Glomerular visceral epithelial cell (primary cell): Measurements from ENCODE around the gene CYP2F1.
"Not testable (repeated sequence)": the region's sequence is repeated elsewhere in the genome, so short reads cannot be mapped to it uniquely, and the experiment has no call there.

Experiments used
- DNase-seq: peaks from one replicate; pipeline ENCODE4 v3.0.0-alpha.2; 2016; ENCODE audit errors: extremely low spot score

The CYP2F1 gene

DNA sequence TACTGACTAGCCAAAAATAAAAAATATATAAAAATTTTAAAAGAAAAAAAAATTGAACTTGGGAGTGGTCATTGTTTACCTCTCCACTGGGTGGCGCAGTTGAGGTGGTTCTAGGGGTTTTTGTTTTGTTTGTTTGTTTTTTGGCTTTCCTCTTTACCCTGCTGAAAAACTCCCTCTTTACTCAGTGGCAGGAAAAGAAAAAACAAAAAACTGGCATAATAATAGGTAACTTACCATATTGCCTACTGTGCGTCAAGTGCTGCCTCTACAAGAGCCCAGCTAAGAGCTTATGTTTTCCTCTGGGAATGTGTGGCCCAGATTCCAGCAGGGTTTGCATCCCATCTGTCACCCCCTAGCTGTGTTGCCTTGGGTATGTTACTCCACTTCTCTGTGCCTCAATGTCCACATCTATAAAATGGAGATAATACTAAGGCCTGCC is 12.6 kb downstream of the CYP2F1 start:
- peak; percentile 10 for DNase-seq

DNA sequence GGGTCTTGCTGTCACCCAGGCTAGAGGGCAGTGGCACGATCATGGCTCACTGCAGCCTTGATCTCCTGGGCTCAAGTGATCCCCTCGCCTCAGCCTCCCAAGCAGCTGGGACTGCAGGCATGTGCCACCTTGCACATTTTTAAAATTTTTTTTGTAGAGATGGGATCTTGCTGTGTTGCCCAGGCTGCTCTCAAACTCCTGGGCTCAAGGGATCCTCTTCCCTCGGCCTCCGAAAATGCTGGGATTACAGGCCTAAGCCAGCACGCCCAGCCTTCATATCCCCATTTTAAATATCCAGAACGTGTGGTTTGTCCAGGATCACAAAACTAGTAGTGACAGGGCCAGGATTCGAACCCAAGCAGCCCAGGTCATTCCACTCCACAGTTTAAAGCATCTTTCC is 13.1 kb downstream of the CYP2F1 start:
- not testable (repeated sequence) for DNase-seq

DNA sequence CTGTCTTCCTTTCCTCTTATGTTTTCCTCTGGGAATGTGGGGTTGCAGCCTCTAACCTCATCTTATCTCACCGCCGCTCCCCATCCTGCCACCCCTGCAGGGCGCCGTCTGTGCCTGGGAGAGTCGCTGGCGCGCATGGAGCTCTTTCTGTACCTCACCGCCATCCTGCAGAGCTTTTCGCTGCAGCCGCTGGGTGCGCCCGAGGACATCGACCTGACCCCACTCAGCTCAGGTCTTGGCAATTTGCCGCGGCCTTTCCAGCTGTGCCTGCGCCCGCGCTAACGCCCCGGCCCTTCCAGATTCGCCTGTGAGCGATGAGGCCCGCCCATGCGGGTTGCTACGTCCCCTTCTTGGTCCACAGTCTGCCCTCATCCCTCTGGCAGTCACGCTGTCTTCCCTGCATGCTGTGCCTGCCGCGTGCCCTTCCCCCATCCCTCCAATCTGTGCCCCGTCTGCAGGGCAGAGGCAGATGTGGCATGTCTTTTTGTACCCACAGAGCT is 13.6 kb downstream of the CYP2F1 start:
- peak; percentile 81 for DNase-seq

DNA sequence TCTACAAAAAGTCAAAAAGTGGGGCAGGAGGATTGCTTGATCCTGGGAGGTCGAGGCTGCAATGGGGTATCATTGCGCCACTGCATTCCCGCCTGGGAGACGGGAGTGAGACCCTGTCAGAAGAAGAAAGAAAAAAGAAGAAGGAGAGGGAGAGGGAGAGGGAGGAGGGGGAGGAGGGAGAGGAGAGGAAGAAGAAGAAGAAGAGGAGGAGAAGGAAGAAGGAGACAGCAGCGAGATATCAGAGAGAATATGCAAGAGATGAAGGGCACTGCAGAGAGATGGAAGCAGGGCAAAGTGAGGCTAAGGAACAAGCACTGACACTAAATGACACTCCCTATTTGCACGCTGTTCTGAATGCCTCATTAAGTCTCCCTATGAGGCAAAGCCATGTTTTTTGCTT is 14.5 kb downstream of the CYP2F1 start:
- DNase-seq, result no peak

DNA sequence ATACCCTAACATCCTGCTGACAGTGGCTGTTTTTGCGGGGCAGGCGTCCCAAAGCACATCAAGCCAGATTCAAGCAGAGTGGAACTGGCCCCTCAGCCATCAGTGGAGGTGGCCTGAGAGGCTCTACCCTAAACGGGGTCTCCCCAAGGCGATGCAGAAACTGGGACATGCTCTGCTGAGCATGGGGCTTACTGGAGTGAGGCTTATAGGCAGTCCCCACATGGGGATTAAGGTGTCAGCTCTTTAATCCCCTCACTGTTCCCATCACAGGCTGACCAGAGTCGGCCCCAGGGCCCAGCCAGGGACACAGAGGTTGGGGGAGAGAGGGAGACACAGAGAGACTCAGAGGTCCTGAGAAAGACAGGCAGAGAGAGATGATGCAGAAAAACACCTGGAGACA is 17.0 kb downstream of the CYP2F1 start:
- DNase-seq, result no peak

DNA sequence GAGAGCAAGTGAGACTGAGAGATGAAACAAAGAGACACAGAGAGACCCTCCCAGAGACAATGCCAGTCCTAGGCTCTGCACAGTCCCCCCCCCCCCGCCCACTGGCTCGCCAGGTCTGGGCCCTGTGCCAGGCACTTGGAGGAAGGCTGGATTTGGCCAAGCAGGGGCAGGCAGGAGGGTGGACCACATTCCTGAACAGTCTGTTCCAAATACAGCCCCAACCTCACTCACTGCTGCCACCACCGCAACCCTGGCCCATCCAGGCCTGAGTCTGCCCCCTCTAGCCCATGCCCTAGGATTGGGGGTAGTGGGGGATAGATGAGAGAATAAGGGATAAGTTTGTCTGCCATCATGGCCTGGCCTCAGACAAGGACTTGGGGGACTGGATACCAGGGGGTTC is 19.0 kb downstream of the CYP2F1 start:
- no peak for DNase-seq

DNA sequence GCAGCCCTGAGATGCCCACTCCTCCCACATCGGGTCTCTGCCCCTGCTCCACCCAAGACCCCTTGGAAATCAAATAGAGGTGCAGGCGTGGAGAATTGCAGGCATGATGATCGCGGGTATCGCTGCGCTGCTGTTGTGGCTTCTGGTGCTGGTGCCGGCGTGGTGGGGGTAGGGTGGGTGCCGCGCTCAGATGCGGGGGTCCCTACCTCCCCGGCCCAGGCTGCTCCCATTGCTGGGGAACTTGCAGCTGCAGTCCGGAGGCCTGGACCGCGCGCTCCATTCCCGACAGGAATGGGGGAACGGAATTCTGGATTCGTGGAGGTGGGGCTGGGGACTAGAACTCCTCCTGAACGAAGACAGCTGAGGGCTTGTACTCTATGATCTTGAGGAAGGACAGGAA is 20.4 kb downstream of the CYP2F1 start:
- no peak for DNase-seq

DNA sequence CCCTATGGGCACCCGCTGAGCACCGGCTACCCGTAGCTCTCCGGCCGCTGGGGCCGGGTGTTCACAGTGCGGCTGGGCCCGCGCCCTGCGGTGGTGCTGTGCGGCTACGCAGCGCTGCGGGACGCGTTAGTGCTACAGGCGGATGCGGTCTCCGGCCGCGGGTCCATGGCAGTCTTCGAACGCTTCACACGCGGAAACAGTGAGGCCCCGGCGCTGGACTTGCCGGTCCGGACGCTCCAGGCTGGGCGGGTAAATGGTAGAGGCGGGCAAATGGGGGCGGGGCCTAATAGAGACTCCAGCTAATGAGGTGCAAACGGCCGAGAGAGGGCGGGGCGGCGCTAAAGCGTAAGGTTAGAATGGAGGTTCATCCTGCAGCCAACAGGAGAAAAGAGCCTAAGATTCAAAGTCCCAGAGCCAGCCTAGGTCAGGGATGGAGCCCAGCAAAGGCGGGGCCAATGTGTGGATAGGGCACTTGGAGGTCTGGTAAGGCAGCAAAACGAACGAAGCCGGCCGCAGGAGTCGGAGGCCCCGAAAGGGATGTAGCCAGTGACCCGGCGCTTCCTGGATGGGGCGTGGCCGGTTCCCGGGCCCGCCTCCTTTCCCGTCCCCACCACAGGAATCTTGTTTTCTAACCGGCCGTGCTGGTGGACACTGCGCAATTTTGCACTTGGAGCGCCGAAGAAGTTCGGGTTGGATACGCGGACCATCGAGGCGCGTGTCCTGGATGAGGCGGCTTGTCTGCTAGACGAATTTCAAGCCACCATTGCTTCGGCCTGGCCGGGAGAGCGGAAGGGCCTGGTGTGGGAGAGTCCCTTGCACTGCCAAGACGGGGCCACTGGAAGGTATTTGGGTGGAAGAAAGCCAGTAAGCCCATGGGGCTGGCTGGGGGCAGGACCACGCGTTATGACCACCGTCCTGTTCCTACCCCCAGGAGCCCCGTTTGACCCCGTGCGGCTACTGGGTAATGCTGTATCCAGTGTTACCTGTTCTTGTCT is 21.5 kb downstream of the CYP2F1 start:
- DNase-seq, result not testable (repeated sequence)

DNA sequence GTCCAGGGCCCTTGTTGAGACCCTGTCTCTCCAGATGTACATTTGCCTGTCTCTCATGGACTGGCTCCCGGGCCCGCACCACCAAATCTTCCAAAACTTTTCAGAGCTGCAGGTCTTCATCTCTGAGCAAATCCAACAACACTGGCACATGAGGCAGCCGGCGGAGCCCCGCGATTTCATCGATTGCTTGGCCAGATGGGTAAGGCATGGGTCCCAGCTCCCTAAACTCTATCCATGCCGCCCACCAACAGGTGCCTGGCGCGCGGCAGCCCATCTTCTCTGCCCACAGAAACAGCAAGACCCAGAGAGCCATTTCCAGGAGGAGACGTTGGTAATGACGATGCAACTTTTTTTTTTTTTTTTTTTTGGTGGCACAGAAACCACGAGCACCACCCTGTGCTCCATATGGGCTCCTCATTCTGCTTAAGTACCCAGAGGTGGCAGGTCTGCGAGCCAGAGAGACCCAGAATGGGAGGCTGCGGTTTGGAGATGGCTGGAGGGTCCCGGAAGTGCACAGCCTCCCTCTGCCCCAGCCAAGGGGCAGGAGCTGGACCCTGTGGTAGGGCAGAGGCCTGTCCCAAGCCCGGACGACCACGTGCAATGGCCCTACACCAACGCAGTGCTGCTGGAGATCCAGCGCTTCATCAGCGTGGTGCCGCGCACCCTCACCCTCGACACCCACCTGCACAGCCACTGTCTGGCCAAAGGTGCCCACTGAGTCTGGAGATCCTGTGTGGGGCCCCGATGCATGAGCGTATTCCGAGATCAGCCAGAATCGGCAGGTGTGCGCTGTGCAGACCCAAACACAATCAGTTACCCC is 22.6 kb downstream of the CYP2F1 start:
- DNase-seq, result no peak

DNA sequence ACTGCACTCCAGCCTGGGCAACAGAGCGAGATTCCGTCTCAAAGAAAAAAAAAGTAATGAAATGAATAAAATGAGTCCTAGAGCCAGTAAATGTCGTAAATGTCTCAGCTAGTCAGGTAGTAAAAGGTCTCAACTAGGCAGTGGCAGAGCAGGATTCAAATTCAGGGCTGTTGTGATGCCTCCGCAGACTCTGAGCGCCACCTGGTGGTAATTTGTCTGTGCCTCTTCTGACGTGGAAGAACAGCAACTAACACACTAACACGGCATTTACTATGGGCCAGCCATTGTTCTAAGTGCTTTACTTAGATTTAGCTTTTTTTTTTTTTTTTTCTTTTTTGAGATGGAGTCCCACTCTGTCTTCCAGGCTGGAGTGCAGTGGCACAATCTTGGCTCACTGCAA is 30.2 kb downstream of the CYP2F1 start:
- peak; percentile 75 for DNase-seq

DNA sequence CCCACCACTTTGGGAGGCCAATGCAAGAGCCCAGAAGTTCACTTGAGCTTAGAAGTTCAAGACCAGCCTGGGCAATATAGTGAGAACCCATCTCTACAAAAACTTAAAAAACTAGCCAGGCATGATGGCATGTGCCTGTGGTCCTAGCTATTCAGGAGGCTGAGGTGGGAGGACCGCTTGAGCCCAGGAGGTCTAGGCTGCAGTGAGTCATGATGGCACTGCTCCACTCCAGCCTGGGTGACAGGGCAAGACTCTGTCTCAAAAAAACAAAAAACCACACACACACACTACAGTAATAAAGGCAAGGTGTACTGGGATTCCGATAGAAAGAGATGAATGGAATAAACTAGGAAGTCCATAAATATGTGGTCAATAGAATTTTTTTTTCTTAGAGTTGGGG is 35.6 kb downstream of the CYP2F1 start:
- DNase-seq, result no peak

DNA sequence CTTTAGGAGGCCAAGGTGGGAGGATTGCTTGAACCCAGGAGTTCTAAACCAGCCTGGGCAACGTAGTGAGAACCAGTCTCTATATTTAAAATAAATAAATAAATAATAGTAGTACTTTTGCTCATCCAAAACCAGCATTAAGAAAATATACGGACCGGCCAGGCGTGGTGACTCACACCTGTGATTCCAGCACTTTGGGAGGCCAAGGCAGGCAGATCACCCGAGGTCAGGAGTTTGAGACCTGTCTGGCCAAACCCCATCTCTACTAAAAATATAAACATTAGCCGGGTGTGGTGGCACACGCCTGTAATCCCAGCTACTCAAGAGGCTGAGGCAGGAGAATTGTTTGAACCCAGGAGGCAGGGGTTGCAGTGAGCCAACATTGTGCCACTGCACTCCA is 36.8 kb downstream of the CYP2F1 start:
- DNase-seq, result not testable (repeated sequence)

DNA sequence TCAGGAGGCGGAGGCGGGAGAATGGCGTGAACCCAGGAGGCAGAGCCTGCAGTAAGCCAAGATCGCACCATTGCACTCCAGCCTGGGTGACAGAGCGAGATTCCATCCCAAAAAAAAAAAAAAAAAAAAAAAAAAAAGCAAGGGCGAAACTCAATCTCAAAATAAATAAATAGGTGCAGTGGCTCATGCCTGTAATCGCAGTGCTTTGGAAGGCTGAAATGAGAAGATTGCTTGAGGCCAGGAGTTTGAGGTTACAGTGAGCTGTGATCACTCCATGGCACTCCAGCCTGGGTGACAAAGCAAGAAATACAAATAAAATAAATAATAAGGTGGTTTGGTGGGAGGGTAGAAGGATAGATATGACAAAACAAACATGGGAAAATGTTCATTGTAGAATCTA is 39.8 kb downstream of the CYP2F1 start:
- DNase-seq, result no peak

DNA sequence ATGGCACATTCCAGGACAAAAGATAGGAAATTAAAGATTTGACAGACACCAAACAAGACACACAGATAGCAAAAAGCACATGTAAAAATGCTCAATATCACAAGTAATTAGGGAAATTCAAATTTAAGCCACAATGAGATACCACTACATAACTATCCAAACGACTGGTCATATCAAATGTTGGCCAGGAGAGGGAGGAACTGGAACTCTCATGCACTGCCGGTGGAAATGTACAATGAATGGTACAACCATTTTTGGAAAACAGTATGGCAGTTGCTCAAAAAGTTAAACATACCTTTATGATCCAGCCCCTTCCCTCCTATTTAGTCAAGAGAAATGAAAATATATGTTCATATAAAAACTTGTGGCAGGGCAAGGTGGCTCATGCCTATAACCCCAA is 42.0 kb downstream of the CYP2F1 start:
- DNase-seq, result no peak

DNA sequence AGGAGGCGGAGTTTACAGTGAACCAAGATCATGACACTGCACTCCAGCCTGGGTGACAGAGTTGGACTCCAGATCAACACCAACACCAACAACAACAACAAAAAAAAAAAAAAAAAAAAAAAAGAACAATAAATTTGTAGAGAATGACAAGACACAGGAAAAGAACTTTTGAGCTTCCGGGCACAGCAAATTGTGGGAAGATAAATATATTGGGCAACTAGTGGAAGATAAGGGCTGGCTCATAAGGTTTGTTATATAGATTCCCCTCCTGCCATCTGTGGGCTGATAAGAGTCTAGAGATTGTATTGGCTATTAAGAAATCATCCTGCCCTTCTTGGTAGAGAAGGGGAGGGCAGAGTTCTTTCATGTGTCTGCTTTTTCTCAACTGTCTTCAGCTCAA is 45.6 kb downstream of the CYP2F1 start:
- DNase-seq, result no peak

DNA sequence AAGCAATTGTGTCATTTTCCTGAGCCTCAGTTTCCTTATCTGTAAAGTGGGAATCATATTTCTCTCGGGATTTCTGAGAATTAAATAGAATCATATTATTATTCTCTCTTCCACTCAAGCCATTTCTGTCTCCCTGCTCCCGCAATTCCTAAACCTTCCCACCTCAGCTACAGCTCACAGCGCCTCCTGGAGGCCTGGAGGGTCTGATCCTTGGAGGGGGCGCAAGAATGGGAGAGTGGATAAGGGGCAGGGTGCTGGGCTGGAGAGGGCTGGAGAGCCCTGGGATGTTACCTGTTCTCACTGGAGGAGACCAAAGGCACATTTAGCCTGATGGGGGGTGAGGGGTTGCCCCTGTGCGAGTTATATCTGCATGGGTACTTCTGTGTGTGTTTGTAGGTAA is 47.7 kb downstream of the CYP2F1 start:
- no peak for DNase-seq

DNA sequence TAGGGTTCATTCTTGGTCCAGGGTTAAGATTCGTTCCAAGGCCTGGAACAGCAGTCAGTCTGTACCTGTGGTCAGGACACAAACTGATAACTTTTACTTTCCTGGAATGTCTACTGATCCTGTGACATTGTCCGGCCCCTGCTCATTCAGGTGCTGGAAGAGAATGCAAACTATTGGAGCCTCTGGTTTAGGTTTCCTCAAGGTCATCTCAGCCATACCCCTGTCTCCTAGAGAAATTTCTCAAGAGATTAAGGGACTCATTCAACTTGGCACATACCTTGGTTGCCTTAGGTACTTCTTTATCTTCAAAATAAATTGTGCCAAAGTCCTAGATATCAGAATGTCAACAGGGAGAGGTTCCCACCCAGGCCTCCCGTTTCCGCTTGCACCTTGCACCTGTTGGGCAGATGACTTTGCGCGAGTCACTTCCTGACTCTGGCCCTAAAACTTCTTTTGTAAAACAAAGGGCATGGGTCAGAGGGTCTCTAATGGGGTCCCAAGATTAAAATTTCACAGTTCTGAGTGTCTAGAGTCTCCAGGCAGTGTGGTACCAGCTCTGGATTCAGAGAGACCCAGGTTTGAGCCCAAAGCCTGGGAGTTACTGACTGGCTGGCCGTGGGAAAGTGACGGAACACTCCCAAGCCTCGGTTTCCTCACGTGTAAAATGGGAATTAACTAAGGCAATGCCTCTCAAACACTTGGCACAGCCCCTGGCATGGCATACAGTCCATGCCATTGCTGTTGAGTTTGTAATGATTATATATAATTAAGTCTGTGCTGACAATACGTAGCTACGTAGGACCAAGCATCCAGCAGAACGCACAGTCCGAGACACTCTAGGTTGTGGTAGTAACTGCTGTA is 52.9 kb downstream of the CYP2F1 start:
- DNase-seq, result no peak

DNA sequence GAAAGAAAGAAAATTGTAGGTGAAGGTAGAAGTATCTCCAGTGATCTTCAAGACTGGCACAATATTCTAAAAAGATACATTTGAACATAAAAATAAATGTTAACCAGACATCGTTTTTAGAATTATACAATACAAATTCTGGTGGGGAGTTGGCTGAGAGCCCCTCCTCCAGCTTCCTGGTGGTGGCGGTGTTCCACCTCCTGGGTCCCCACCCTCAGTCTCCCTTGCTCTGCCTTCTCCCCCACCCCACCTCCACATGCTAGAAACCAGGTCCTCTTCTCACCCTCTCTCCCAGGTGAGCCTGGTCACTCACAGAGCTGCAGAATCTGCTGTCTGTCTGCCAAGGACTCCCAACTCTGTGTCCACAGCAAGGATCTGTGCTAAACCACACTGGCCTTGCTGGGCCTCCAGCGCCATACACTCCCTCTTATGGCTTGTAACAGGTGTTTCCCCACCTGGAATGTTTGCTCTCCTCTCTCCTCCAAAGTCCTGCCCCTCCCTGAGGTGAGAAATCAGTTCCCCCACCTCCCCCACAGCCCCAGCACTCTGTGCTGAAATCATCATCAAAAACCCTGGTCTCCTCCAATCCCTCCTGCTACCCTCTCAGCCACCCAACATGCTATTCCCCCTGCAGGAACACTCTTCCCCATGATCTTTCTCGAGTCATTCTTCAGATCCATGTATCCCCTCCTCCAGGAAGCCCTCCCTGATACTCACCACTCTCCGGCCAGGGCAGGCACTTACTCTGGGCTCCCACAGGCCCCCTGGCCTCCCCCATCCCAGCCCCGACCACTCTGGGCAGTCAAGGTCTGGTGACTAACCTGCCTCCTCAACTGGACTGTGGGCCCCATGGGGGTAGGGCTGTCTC is 58.3 kb downstream of the CYP2F1 start:
- DNase-seq, result no peak

DNA sequence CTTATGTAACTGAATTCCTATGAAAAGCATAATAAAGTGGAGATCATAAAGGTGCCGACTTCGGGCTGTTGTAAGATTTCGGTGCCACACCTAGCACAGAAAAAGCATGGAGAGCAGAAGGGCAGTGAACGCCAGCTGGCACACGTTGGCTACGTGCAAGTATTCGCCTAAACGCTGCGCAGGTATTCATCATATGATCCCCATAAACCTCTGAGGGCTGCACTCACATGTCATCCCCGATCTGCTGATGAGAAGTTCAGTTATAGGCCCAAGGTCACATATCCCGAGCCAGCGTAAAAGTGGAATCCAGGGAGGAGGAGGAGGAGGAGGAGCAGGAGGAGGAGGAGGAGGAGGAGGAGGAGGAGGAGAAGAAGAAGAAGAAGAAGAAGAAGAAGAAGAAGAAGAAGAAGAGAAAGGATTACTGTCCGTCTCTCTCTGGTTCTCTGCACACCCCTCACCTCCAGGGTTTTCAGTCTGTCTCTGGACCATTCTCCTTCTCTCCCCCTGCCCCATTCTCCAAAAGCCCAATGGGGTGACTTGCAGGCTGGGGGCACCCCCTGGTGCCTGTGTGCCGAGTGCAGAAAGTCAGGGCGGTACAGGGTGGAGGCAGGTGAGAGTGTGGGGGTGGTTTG is 60.2 kb downstream of the CYP2F1 start:
- no peak for DNase-seq
